Measurements from ENCODE around the gene TMPRSS11E.

The TMPRSS11E gene

DNA sequence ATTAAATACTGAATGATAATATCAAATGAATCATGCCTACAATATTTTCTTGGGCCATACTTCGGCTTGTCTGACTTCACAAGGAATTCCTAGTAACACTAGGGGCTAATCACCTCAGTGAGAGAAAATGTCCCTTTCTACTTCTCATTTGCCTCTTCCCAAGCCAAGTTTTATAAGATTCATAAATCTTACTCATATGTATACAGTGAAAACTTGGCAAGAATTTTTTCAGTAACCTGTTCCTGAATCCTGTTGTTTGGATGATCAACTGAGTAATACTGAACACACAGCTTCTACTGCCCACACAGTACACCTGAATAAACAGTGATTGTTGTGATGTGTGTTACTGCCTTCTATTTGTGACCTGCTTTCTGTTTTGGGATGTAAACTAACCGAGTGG is 16.5 kb downstream of the TMPRSS11E start:
- no peak for DNase-seq (ENCODE audit: extremely low read depth, low read depth)
- TF ChIP-seq, protein P1, sequence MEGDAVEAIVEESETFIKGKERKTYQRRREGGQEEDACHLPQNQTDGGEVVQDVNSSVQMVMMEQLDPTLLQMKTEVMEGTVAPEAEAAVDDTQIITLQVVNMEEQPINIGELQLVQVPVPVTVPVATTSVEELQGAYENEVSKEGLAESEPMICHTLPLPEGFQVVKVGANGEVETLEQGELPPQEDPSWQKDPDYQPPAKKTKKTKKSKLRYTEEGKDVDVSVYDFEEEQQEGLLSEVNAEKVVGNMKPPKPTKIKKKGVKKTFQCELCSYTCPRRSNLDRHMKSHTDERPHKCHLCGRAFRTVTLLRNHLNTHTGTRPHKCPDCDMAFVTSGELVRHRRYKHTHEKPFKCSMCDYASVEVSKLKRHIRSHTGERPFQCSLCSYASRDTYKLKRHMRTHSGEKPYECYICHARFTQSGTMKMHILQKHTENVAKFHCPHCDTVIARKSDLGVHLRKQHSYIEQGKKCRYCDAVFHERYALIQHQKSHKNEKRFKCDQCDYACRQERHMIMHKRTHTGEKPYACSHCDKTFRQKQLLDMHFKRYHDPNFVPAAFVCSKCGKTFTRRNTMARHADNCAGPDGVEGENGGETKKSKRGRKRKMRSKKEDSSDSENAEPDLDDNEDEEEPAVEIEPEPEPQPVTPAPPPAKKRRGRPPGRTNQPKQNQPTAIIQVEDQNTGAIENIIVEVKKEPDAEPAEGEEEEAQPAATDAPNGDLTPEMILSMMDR (IDR thresholded peaks at IDR 0.05; ENCODE audit: low read depth, low read length), result no peak

DNA sequence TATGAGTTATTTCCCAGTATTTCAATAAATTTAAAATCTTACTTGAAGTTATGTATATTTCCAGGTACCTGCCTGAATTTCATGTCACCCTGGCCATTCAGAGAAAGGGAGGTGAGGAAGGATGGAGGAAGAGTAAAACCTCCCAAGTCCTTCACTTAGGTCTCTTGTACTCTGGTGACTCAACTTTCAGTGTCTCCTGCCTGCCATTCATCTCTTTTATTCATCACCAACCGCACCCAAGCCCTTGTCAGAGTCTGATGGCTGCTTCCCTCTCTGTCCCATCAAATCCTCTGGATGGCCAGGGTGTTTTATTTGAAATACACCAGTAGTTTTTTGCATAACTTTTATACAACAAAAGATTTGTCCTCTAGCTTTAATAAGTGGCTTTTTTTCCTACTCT is 17.8 kb downstream of the TMPRSS11E start:
- TF ChIP-seq, protein P1 (IDR thresholded peaks at IDR 0.05; ENCODE audit: low read depth, low read length), result no peak
- DNase-seq (ENCODE audit: extremely low read depth, low read depth), result no peak

DNA sequence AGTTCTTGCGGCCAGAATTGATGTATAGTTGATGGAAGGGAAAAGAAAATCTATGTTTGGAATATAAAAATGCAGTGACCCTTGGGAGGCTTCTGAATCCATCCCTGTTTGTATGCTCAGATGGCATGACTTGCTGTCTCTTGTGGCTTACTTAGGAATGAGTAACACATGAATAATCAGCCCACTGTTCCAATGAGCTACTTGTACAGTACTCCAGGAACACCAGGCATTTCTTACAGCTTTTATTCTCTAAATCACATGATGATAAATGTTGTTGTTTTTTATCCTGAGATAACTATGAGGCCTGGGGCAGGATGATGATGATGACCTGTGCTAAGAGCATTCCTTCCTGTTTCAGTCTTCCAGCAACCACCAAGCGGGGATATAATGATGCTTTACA is 18.9 kb downstream of the TMPRSS11E start:
- TF ChIP-seq, protein P1 (IDR thresholded peaks at IDR 0.05; ENCODE audit: low read depth, low read length), result no peak
- no peak for DNase-seq (ENCODE audit: extremely low read depth, low read depth)

DNA sequence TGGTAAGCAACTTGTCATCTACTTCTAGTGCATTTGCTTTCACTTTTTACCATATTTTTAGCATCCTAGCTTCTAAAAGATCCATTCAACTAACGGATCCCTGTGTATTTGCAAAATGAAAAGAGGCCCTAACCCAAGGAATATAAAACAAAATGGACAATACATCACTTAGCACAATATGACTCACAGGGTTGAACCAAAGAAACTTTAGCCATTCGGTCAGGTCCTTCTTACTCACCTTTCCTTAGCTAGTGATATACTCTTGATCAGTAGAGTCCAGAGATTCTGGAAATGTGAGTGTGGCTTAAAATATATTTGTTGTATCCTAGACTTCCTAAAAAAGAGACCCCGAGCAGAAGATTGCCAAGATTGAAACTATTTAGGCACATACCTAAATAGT is 19.5 kb downstream of the TMPRSS11E start:
- no peak for DNase-seq (ENCODE audit: extremely low read depth, low read depth)
- TF ChIP-seq, protein P1 (IDR thresholded peaks at IDR 0.05; ENCODE audit: low read depth, low read length), result no peak

DNA sequence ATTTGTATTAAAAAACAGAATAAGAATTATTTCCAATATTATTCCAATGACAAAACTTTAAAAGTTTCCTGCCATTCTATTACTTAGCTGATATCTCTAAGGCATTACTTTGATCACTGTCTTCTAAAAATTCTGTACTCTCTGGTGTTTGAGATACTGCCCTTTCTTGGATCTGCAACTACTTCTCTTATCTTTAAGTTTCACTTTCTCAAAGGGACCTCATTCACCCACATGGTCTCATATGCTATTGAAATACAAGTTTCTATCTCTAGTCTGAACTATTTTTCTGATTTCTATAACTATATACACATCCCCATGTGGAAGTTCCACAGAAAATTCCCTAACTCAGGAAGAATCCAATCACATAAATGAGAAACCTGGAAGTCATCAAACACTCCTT is 22.2 kb downstream of the TMPRSS11E start:
- no peak for DNase-seq (ENCODE audit: extremely low read depth, low read depth)
- TF ChIP-seq, protein P1 (IDR thresholded peaks at IDR 0.05; ENCODE audit: low read depth, low read length), result no peak

DNA sequence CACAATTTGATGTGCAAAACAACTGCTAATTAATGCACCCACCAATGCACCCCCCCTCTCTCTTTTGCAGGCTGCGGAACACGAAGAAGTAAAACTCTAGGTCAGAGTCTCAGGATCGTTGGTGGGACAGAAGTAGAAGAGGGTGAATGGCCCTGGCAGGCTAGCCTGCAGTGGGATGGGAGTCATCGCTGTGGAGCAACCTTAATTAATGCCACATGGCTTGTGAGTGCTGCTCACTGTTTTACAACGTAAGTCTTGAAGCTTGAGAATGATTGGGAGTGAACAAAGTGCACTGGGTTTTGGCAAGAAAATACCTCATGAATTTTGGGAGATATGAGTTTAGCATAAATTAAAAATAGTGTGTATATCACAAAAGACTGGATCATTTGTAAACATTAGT is 28.9 kb downstream of the TMPRSS11E start:
- DNase-seq (ENCODE audit: extremely low read depth, low read depth), result no peak
- TF ChIP-seq, protein P1 (IDR thresholded peaks at IDR 0.05; ENCODE audit: low read depth, low read length), result no peak

DNA sequence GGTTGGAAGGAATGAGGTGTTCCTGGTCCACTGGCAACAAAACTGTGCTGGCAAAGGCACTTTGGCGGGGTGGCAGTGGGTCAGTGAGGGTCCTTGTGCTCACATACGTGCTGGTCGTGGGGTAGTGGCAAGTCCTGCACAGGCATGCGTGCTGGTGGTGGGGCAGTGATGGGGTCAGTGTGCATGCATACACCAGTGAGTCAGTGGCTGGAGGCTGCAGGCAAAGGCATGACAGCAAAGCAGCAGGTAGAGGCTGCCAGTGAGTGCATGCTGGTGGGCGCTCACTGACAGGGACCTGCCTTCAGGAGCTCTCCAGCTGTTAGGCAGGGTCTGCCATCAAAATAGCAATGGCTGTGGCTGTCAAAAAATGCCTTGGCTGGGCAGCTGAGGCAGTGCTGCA is 42.1 kb downstream of the TMPRSS11E start:
- TF ChIP-seq, protein P1 (IDR thresholded peaks at IDR 0.05; ENCODE audit: low read depth, low read length), result no peak
- DNase-seq (ENCODE audit: extremely low read depth, low read depth), result no peak

Measured in AG09319 (cell line).